Body of pancreas (tissue), 4 donors: ENCODE data around the gene ROBO1. TPM values are rescaled to one million over a fixed set of nuclear protein-coding genes. Genes with fewer than 3 reads are reported as not detected.

ENCODE experiments used
- ATAC-seq: fragments of 150-250 bp; one replicate; pipeline ENCODE4 v1.9.1; 2016
- DNase-seq, 4 donors: peaks; one replicate each; pipeline ENCODE4 v3.0.0-alpha.2; 2019
- H3K27ac ChIP-seq, 4 donors: fragments of 200-600 bp; sonication (generic); 1 replicate in 3 of 4; 2 replicates in 1 of 4; pipeline versions ENCODE4 v1.5.1 to v1.6.1; 2016 to 2019; ENCODE audit warnings: mild to moderate bottlenecking in 1 of 4, mixed read lengths in 1 of 4, moderate library complexity in 1 of 4
- H3K27me3 ChIP-seq, 2 donors: fragments of 200-600 bp; sonication (generic); one replicate each; pipeline ENCODE4 v1.6.0; 2016; ENCODE audit warnings: mild to moderate bottlenecking in 1 of 2
- H3K36me3 ChIP-seq, 2 donors: fragments of 200-600 bp; sonication (generic); replicated peaks in 1 of 2; 2 replicates each; pipeline ENCODE4 v1.5.1; 2016; ENCODE audit warnings: low read depth in 2 of 2; ENCODE audit not compliant: insufficient read depth in 1 of 2
- H3K4me1 ChIP-seq: fragments of 200-600 bp; sonication (generic); one replicate; pipeline ENCODE4 v1.6.0; 2016
- H3K4me3 ChIP-seq, 2 donors: fragments of 200-600 bp; sonication (generic); 1 replicate in 1 of 2; 2 replicates in 1 of 2; pipeline ENCODE4 v1.5.1; 2016 to 2019
- H3K9me3 ChIP-seq, 3 donors: fragments of 200-600 bp; sonication (generic); 1 replicate in 2 of 3; 2 replicates in 1 of 3; pipeline ENCODE4 v1.5.1; 2016
- CTCF ChIP-seq, 7 experiments: fragments of 450-650 bp in 4 of 7; fragments of 200-600 bp in 3 of 7; sonication (generic) in 3 of 7; IDR thresholded peaks; one replicate each; pipeline ENCODE4 v1.5.1; 2016 to 2019; ENCODE audit warnings: antibody characterized with exemption in 7 of 7
- POLR2A ChIP-seq, 3 donors: fragments of 450-650 bp; IDR thresholded peaks; one replicate each; pipeline ENCODE4 v1.6.1; 2016; ENCODE audit warnings: antibody characterized with exemption in 3 of 3, mild to moderate bottlenecking in 2 of 3
- WGBS, 2 donors: methylation state at CpG; one replicate each; pipeline ENCODE4 v1.1.5; 2017; 5-methylcytosine and 5-hydroxymethylcytosine counted together
- intact Hi-C: fragments of 100-400 bp; cut with DNase I; formaldehyde crosslinking; loops from one replicate; pipeline ENCODE4 v1.15.1; 2023
- total RNA-seq, 2 donors: library from RNA; depleted of rRNA; stranded (reverse); fragments of >200 nt; gene quantifications; one replicate each; pipeline ENCODE4 v1.1.0, GENCODE V29; 2016

ROBO1 gene
- total RNA-seq, 2 donors from 2014 or later: 3.9 to 9.9 TPM

GRCh38 chr3:79157191-79157590, 610.6 kb downstream of the ROBO1 start:
- DNase-seq (no peak), ATAC-seq (no peak)
- no peaks in the 10 kb centered on the region for H3K4me1 ChIP-seq
- TF ChIP-seq CTCF (IDR thresholded peaks at IDR 0.05) (no peak), POLR2A (IDR thresholded peaks at IDR 0.05) (no peak)
- H3K4me3 ChIP-seq: no peak overlapping the region
- no peak overlapping the region for H3K27ac ChIP-seq
- H3K36me3 ChIP-seq: no peaks in the 10 kb centered on the region
- intact Hi-C loops: no loop called here
- H3K27me3 ChIP-seq: no peaks in the 10 kb centered on the region
- no peaks in the 10 kb centered on the region for H3K9me3 ChIP-seq

GRCh38 chr3:79154865-79155264, 612.9 kb downstream of the ROBO1 start:
- TF ChIP-seq CTCF (IDR thresholded peaks at IDR 0.05) (no peak), POLR2A (IDR thresholded peaks at IDR 0.05) (no peak)
- 22 to 36% methylated on average over 2 of the region's 2 CpGs for WGBS, 2 donors

GRCh38 chr3:79148786-79149185, 619.0 kb downstream of the ROBO1 start:
- Histone ChIP-seq H3K27me3 (no peaks in the 10 kb centered on the region), H3K4me3 (no peak overlapping the region), H3K27ac (no peak overlapping the region), H3K36me3 (no peaks in the 10 kb centered on the region), H3K4me1 (no peaks in the 10 kb centered on the region), H3K9me3 (no peaks in the 10 kb centered on the region)
- 71 to 75% methylated on average over 2 of the region's 2 CpGs for WGBS, 2 donors
- intact Hi-C loops: no loop called here
- DNase-seq (no peak), ATAC-seq (no peak)
- no peak for TF ChIP-seq POLR2A (IDR thresholded peaks at IDR 0.05)
- TF ChIP-seq CTCF (IDR thresholded peaks at IDR 0.05): no peak

More at GRCh38 chr3:79154865-79155264, 612.9 kb downstream of the ROBO1 start:
- Histone ChIP-seq H3K27me3 (no peaks in the 10 kb centered on the region), H3K36me3 (no peaks in the 10 kb centered on the region), H3K27ac (no peak overlapping the region), H3K4me3 (no peak overlapping the region), H3K4me1 (no peaks in the 10 kb centered on the region), H3K9me3 (no peaks in the 10 kb centered on the region)
- DNase-seq (no peak), ATAC-seq (no peak)
- intact Hi-C loops: no loop called here

GRCh38 chr3:79146024-79146423, 621.8 kb downstream of the ROBO1 start:
- intact Hi-C loops: no loop called here

More at GRCh38 chr3:79146024-79146423, 621.8 kb downstream of the ROBO1 start:
- H3K9me3 ChIP-seq: no peaks in the 10 kb centered on the region
- WGBS, 2 donors: 50 to 61% methylated on average over 3 of the region's 3 CpGs
- no peak overlapping the region for H3K4me3 ChIP-seq
- H3K27me3 ChIP-seq: no peaks in the 10 kb centered on the region
- H3K36me3 ChIP-seq: no peaks in the 10 kb centered on the region
- H3K4me1 ChIP-seq: no peaks in the 10 kb centered on the region
- no peak overlapping the region for H3K27ac ChIP-seq
- DNase-seq: no peak
- no peak for TF ChIP-seq CTCF (IDR thresholded peaks at IDR 0.05)
- TF ChIP-seq POLR2A (IDR thresholded peaks at IDR 0.05): no peak
- ATAC-seq: no peak
